Airway epithelial cell (primary cell): ENCODE results near the gene GATAD2B. TPM values are rescaled to one million over a fixed set of nuclear protein-coding genes. Genes with fewer than 3 reads are reported as not detected.

Experiments
- total RNA-seq: library from RNA; depleted of rRNA; stranded (reverse); fragments of >200 nt; gene quantifications from 2 replicates; pipeline ENCODE4 v1.2.3, GENCODE V29; 2015

Gene GATAD2B
- 4.2 and 8.8 TPM in 2 replicates for total RNA-seq

DNA sequence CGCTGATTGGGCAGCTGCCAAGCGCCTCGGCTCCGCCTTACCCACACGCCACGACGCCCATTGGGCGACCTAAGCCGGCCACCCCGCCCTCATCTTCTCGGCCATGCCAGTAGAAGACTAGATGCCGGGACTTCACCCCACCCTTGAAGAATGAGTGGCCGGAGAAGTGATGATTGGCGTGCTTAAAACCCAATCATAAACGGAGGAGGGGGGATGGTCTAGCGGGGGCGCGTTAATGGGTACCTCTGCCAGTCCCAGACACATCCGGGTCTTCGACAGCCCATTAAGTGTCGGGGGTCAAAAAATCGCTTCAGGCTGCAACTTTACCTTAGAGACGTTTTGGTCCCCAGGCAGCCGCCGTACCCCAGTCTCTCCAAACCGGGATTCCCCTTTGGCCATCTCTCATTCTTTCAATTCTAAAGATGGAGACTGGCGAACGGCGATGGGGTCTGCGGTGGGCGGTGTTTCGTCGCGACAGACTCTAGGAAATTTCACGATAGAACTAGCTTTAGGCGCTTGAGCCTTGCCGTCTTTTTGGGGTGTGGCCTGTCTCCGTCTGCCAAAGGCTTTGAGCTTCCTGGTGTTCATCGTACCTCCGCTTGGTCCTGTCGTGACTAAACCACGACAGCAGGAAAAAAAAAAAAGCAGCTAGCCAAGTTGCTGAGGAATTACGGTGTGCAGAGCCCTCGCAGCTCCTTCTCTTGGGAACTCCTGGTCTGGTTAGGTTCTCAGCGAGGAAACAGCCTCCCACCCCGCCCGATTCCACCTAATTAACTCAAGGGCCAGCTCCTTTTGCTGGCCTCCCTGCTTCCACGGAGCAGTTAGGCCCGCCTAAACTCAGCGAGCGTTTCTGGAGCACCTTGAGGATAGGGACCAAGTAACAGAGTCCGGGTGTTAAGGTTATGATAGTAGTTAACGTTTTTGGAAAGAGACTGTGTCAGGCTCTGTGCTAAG is at the start of gene GATAD2B:
TSS of gene GATAD2B (minus strand) at position 1 of the 954 bp plus-strand sequence. CDS start 94,625 bp downstream, outside the sequence.

DNA sequence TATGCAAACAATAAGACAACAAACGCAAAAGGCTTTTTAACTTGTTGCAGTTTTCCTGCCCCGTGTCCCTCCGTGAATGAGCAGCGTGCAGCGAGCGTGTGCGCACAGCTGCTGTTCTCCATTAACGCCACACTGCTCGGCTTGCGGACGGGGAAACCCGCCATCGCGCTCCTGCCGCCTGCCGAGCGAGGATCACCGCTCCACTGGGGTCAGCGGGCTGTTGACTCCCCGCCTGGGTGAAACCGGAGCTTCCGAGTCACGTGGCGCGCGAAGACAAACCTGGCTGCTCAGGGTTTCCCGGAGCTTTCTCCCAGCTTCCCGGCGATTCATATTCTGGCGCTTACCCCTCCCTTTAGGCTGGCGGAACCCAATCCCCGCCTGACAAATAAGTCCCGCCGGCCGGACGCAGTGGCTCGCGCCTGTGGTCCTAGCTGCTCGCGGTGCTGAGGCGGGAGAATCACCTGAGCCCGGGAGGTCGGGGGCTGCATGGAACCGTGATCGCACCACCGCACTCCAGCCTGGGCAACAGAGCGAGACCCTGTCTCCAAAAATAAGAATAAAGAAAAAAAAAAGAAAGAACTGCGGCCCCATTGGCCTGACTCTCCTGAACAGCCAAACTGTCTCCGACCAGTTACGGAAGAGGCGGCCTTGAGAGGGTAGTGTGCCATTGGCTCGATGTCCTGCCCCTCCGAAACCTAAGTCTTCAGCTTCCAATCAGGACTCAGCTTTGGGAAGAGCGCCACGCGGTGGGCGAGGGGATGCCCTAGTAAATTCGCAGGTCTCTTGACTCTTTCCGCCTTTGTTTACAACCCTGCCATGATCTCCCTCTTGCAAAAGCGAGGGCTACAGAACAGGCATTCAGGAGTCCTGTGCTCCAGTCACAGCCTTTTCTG is 44.6 kb upstream of the GATAD2B start, which contains the start of gene CREB3L4:
TSS of gene CREB3L4 (plus strand) at position 796 of the 893 bp plus-strand sequence. CDS start 624 bp downstream, outside the sequence.

DNA sequence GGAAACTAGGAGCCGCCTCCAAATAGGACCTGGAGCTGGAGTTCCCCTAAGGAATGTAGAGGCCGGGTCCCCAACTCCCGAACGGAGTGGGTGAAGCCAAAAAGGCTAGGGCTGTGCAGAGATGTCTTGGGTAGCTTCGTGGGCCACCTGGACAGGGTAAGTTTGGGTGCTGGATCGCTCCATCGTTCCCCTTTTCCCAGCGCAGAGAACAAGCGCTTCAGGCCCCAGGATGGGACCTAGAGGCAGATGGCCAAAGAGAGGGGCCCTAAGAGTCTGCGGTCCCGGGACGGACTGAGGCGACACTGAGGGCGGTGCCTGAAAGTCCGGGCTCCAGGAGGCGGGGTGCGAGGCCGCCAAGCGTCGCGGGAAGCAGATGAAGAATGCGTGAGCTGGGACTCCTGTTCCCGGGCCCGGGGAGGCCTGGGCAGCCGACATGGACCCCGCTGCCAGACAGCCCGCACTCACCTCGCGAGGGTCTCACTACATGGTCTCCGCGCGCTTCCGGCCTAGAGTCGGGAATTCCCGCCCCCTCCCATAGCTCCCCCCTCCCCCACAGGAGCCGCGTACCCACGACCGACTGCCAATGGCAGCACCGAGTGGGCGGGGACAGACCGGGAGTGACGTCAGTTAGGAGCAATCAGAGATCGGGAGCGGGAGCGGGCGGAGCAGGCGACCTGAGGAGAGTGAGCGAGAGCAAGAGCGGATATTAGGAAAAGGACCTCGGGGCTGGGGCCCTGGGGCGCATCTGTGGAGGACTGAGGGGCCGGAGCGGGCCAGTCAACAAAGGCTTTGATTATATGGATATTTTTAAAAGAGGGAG is 40.5 kb upstream of the GATAD2B start, which contains the start of gene SLC39A1:
TSS of gene SLC39A1 (minus strand) at position 508 of the 820 bp plus-strand sequence. CDS start 822 bp downstream, outside the sequence.

DNA sequence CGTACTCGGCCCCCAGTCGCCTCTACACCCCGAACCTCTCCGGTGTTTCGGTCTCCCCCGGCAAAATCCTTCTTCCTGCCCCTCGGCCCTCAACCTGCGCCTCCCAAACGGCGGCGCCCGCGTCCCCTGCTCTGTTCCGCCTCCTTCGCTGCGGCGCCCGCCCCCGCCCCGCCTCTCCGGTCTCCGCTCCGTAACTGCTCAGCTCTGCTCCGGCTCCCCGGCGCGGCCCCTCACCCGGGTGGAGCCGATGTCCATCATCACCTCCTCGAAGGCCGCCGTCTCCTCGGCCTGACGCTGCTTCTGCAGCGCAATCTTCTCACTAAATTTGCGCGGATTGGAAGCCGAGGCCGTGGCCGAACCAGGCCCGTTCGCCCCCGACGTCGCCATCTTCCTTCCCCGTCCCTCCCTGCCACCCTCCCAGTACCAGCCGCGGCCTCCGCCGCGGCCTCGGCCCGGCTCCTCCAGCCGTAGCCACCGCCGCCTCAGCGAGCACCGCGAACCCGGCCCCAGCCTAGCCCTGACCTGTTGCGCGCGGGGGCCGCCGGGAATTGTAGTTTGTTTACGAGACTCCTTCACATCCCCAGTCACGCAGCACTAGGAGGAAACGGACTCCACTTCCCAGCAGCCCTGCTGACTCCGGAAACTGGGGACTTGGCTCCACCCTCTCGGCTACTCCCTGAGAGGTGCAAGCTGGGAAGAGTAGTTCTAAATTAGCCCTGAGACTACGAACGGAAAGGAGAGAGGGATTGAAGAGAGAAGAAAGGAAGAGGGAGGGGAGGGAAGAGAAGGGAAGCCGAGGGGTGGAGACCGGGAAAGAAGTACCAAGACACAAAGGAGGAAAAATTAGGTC is 35.6 kb upstream of the GATAD2B start, which contains the start of gene CRTC2:
TSS of gene CRTC2 (minus strand) at position 502 of the 850 bp plus-strand sequence. CDS start at position 387, 115 bp downstream.

DNA sequence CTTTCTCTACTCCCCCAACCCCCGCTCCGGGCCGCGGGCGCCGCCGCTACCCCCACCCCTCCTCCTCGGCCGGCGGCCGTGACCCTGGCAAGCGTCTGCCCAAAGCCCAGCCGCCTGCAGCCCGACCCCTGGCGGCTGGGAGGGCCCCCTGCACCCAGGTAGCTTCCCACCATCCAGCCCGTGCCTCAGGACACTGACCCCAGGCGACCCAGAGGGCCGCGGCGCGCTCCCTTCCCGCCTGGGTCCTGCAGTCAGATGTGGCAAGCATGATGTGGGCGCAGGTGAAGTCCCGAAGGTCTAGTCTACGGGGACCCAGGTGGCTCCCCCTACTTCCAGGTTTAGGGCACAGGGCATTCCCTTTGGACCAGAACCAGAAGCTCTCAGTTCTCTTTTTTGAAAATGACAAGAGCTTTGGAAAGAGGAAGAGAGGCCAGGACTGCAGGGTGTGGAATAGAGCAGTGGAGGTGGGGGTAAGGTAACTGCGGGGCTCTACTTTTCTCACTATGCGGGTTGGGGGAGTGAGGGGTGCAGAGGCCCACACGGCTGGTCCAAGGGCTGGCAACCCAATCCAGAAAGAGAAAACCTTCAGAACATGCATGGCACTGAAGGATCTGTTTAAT is 24.0 kb upstream of the GATAD2B start, which contains the start of gene DENND4B:
TSS of gene DENND4B (minus strand) at position 97 of the 620 bp plus-strand sequence. CDS start 2,344 bp downstream, outside the sequence.

DNA sequence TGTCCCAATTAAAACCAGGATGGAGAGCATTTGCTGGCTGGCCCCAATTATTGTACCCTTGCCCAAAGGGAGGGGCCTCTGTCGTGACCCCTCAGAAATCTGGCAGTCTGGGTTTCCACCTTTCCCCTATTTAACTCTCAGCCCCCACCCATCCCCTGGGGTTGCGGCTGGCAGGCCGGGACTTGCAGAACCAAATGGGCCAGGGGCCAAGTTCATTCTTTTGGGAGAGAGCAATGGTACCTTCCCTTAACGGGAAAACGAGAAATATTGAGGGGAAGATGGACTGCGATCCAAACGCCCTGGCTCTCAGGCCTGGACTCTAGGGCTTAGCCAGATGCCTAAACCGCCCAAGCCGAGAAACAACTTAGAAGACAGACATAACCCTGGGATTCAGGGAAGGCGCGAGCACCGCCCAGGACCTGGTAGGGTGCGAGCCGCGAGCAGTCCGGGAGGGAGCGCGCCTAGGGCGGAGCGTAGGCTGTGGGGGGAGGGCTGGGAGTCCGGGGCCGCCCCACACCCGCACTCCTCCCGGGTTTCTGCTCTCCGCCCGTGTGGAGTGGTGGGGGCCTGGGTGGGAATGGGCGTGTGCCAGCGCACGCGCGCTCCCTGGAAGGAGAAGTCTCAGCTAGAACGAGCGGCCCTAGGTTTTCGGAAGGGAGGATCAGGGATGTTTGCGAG is 147.9 kb downstream of the GATAD2B start, which contains the start of gene SLC27A3:
TSS of gene SLC27A3 (plus strand) at position 628 of the 678 bp plus-strand sequence. CDS start 91 bp downstream, outside the sequence.

Other genes starting within 250 kb of the GATAD2B start
- gene NPR1, start 244.3 kb downstream of the GATAD2B start, total RNA-seq = not detected in 2 replicates
- 22.5 and 25.0 TPM in 2 replicates for gene INTS3, start 194.9 kb downstream of the GATAD2B start, total RNA-seq
- 11.3 and 19.6 TPM in 2 replicates for gene SLC27A3, start 147.6 kb downstream of the GATAD2B start, total RNA-seq
- gene DENND4B, start 23.7 kb upstream of the GATAD2B start, total RNA-seq = 16.4 and 17.9 TPM in 2 replicates
- gene CRTC2, start 35.6 kb upstream of the GATAD2B start, total RNA-seq = 11.1 and 15.9 TPM in 2 replicates
- gene SLC39A1, start 40.6 kb upstream of the GATAD2B start, total RNA-seq = 92.6 and 96.6 TPM in 2 replicates
- 9.4 and 12.8 TPM in 2 replicates for gene CREB3L4, start 44.9 kb upstream of the GATAD2B start, total RNA-seq
- 191 and 223 TPM in 2 replicates for gene JTB, start 54.7 kb upstream of the GATAD2B start, total RNA-seq
- 23.6 and 34.6 TPM in 2 replicates for gene RAB13, start 63.4 kb upstream of the GATAD2B start, total RNA-seq
- gene RPS27, start 67.8 kb upstream of the GATAD2B start, total RNA-seq = 2,325 and 2,353 TPM in 2 replicates
- gene NUP210L, start 232.1 kb upstream of the GATAD2B start, total RNA-seq = not detected in 2 replicates